H1 (cell line): ENCODE results near the gene GALR2. TPM values are rescaled to one million over a fixed set of nuclear protein-coding genes. Genes with fewer than 3 reads are reported as not detected.

Experiments
- GTF2F1 ChIP-seq: IDR thresholded peaks from 2 replicates; pipeline ENCODE4 v1.6.1; 2012; ENCODE audit warnings: low read depth, low read length, improper control_type of control experiment, borderline replicate concordance
- HDAC6 ChIP-seq: IDR thresholded peaks from one replicate; pipeline ENCODE4 v1.7.1; 2012; ENCODE audit warnings: low read depth, mild to moderate bottlenecking, inconsistent platforms, low read length, moderate library complexity
- RAD21 ChIP-seq, 2 experiments: IDR thresholded peaks in 1 of 2; conservative IDR thresholded peaks in 1 of 2; 2 replicates each; pipeline ENCODE4 v1.6.1; 2011; ENCODE audit warnings: low read depth in 2 of 2, low read length in 2 of 2, improper control_type of control experiment in 1 of 2, inconsistent platforms in 1 of 2, mild to moderate bottlenecking in 1 of 2, moderate library complexity in 1 of 2
- SAP30 ChIP-seq: fragments of 300-600 bp; sonication (generic); IDR thresholded peaks from 2 replicates; pipeline ENCODE4 v1.7.1; 2012; ENCODE audit warnings: low read length, moderate library complexity, mild to moderate bottlenecking, inconsistent platforms; ENCODE audit not compliant: insufficient read depth, insufficient replicate concordance
- SIRT6 ChIP-seq: IDR thresholded peaks from one replicate; pipeline ENCODE4 v1.7.1; 2012; ENCODE audit warnings: low read length, inconsistent platforms
- SIX5 ChIP-seq: IDR thresholded peaks from 2 replicates; pipeline ENCODE4 v1.6.1; 2011; ENCODE audit warnings: mild to moderate bottlenecking, low read depth, low read length
- TAF7 ChIP-seq: optimal IDR thresholded peaks from 2 replicates; pipeline ENCODE3; 2011; ENCODE audit warnings: low read depth, mild to moderate bottlenecking, inconsistent platforms, low read length, moderate library complexity, borderline replicate concordance
- TBP ChIP-seq: IDR thresholded peaks from 2 replicates; pipeline ENCODE4 v1.6.1; 2011; ENCODE audit warnings: low read depth, low read length, improper control_type of control experiment
- polyA plus RNA-seq, 7 experiments: library from polyadenylated mRNA; depleted of rRNA in 3 of 7; stranded (reverse) in 5 of 7; unstranded in 2 of 7; fragments of >200 nt in 5 of 7; fragments of 200-250 nt in 2 of 7; gene quantifications; 1 replicate in 5 of 7; 2 replicates in 1 of 7; 4 replicates in 1 of 7; pipeline versions ENCODE4 v1.2.1 to v1.2.3, GENCODE V29; 2011 to 2013; ENCODE audit warnings: missing spikeins in 2 of 7, mixed read lengths in 2 of 7
- total RNA-seq: library from RNA; stranded (reverse); fragmentation: NEBNext Ultra II Directional; extraction: Animal tissue kit (Norgen Biotek cat#: 25700); gene quantifications from 2 replicates; pipeline ENCODE4 v1.2.1, GENCODE V29; 2021
- TF ChIP-seq, protein P1 (sequence below): IDR thresholded peaks from 2 replicates; pipeline ENCODE4 v1.6.1; 2012; ENCODE audit warnings: inconsistent platforms

The GALR2 gene
- total and polyA plus RNA-seq, 2 of the 8 experiments (the other 6 are each of a cell fraction or from before 2014, with no cell fraction given) = 0.86 to 2.2 TPM

DNA sequence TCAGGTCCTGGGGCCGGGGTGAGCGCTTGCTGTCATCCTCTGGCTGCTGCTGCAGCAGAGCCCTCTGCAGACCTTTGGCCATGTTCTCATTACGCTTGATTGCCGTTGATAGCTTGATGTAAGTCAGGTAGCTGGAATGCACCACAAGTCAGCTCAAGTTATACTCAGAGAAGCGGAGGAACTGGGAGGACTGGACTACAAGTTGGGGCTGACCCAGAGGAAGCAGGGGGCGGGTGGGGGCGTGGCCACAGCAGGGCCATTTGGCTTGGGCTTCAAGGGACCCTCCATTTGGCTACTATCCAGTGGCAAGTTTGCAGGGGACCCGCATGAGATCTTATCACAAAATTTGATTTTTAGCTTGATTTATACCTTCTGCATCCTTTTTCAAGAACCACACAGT lies 28.5 kb upstream of the GALR2 start (continued):
- no peak for TF ChIP-seq TAF7
- no peak for TF ChIP-seq SIRT6
- TF ChIP-seq TBP = no peak
- TF ChIP-seq, protein P1, sequence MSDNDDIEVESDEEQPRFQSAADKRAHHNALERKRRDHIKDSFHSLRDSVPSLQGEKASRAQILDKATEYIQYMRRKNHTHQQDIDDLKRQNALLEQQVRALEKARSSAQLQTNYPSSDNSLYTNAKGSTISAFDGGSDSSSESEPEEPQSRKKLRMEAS = no peak
- TF ChIP-seq GTF2F1 = no peak
- TF ChIP-seq SIX5 = no peak
- TF ChIP-seq SAP30 = no peak
- TF ChIP-seq HDAC6 = no peak
- no peak for TF ChIP-seq RAD21 (IDR thresholded peaks at IDR 0.05 in 1 of 2, conservative IDR thresholded peaks at IDR 0.05 in 1 of 2; ENCODE audit: low read depth in 2 of 2, low read length in 2 of 2)
